Measurements from ENCODE around the gene IL10RB.
"Not testable (repeated sequence)": the region's sequence is repeated elsewhere in the genome, so short reads cannot be mapped to it uniquely, and the experiment has no call there.

IL10RB gene

GRCh38 chr21:33300701-33301631 is 34.8 kb downstream of the IL10RB start:
- in situ Hi-C loops (cut with MboI; ENCODE audit: low sequenced_read_pairs), result no loop called here

- in situ Hi-C loops (cut with MboI; ENCODE audit: low sequenced_read_pairs), result no loop called here
Observed at GRCh38 chr21:33301632-33302002, 35.5 kb downstream of the IL10RB start.

DNA sequence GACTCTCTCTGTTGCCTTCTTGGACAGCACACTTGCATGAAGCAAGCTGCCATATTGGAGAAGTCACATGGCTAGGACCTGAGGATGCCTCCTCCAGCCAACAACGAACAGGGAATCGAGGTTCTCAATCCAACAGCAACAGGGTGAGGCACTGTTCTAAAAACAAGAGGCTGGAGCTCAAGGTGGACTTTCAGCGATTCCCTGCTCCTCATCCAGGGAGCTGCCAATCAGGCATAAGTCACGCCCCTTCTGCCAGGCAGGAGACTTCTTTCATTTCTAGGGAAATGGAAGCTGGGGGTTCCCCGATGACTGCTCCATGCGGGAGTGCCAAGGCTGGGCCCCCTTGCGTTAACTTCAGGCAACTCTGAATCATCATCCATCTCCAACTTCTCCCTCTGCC is 35.9 kb downstream of the IL10RB start:
- in situ Hi-C loops (cut with MboI; ENCODE audit: low sequenced_read_pairs), result no loop called here

- in situ Hi-C loops (cut with MboI; ENCODE audit: low sequenced_read_pairs), result no loop called here
Observed at GRCh38 chr21:33302796-33303195, 36.6 kb downstream of the IL10RB start.

DNA sequence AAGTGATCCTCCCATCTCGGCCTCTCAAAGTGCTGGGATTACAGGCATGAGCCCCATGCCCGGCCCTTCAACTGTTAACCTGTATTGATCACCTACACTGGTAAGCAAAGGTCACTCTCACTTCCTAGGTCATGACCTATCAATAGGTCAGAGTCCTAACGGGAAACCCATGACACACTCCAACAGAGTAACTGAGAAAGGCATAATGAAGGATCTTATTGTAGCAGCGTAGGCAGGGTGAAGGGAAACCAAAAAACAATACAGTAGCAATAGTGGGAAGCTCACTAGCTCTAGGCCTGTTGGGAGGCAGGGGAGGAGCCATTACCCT is 39.1 kb downstream of the IL10RB start:
- in situ Hi-C loops (cut with MboI; ENCODE audit: low sequenced_read_pairs), result no loop called here

GRCh38 chr21:33305938-33306337 is 39.8 kb downstream of the IL10RB start:
- in situ Hi-C loops (cut with MboI; ENCODE audit: low sequenced_read_pairs), result no loop called here

GRCh38 chr21:33308586-33309490 is 42.7 kb downstream of the IL10RB start:
- in situ Hi-C loops (cut with MboI; ENCODE audit: low sequenced_read_pairs), result no loop called here

DNA sequence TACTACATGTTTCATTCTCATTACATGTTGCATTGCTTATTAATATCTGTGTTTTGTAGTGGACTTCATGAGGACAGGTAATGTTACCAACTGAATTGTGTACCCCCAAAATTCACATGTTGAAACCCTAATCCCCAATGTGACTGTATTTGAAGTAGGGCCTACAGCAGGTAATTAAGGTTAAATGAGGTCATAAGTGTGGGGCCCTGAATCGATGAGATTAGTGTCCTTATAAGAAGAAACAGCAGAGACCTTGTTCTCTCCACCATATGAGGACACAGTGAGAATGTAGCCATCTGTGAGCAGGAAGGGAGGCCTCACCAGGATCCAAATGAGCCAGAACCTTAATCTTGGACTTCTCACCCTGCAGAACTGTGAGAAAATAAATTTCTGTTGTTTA is 43.6 kb downstream of the IL10RB start:
- in situ Hi-C loops (cut with MboI; ENCODE audit: low sequenced_read_pairs), result no loop called here

GRCh38 chr21:33312121-33312520 is 46.0 kb downstream of the IL10RB start:
- in situ Hi-C loops (cut with MboI; ENCODE audit: low sequenced_read_pairs), result no loop called here

GRCh38 chr21:33313183-33313582 is 47.0 kb downstream of the IL10RB start:
- in situ Hi-C loops (cut with MboI; ENCODE audit: low sequenced_read_pairs), result no loop called here

DNA sequence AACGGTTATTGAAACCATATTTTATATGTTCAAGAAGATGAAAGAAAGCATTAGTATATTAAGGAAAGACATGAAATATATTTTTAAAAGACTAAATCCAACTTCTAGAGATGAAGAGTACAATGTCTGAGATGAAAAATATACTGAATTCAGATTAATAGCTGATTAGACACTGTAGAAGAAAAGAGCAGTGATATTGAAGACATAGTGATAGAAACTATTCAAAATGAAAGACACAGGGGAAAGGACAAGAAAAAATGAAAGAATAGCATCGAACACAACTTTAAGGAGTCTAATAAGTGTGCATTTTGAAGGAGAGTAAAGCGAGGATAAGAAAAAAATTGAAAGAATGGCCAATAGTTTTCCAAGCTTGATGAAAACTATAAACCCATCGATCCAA is 47.4 kb downstream of the IL10RB start:
- in situ Hi-C loops (cut with MboI; ENCODE audit: low sequenced_read_pairs), result no loop called here

GRCh38 chr21:33314111-33314510 is 47.9 kb downstream of the IL10RB start:
- in situ Hi-C loops (cut with MboI; ENCODE audit: low sequenced_read_pairs), result no loop called here

GRCh38 chr21:33315946-33316710 is 50.0 kb downstream of the IL10RB start:
- in situ Hi-C loops (cut with MboI; ENCODE audit: low sequenced_read_pairs), result no loop called here

DNA sequence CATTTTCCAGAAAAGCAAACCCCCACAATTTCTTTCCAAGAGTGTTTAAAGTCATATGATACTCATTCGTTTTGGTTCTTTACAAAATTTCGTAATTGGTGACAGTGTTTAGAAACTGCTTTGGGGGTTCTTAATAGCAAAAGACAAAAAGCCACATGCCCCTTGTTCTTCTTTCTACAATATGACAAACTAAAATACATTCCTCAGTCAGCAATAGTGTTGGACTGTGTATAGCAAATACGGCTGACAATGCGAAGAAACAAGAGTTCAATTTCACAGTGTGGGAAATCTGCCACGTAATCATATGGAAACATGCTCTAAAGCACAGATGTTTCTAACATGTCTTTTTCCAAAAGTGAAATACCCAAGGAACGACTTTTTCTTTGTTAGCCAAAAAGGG is 51.0 kb downstream of the IL10RB start:
- in situ Hi-C loops (cut with MboI; ENCODE audit: low sequenced_read_pairs), result no loop called here

DNA sequence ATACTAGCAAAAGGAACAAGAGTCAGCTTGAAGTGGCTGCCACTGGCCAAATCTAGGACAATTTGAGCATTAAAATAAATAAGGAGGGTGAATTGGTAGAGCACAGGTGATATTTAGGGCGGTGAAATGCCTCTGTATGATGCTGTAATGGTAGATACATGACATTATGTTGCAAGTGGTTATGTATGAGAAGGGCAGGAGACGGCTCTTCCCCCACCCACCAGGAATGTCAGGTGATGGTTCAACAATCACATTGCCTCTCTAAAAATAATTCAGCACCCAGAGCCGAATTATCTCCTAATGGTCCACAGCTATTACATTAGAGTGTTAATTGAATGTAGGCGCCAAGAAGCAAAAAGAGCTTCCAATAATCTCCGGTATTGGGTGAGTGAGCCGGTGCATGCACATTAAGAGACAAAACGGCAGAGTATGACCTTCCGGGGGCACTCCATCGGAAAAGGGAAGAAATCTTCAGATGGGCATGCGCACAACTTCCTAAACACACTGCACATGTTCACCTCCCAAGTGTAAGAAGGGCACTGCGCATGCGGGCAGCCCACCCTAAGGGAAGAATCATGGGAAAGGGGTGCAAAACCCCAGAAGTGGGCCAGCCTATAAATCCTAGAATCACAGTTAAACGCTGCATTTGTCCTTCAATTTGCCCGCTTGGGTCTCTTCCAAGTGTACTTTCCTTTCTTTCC is 51.8 kb downstream of the IL10RB start:
- in situ Hi-C loops (cut with MboI; ENCODE audit: low sequenced_read_pairs), result no loop called here

DNA sequence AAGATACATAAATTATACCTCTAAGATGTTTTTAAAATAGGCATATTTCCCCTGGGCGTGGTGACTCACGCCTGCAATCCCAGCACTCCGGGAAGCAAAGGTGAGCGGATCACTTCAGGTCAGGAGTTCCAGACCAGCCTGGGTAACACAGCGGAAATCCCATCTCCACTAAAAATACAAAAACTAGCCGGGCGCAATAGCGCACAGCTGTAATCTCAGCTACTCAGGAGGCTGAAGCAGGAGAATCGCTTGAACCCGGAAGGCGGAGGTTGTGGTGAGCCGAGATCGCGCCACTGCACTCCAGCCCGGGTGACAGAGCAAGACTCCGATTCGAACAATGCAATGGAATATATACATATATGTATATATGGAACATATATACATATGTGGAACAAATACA is 54.8 kb downstream of the IL10RB start:
- in situ Hi-C loops (cut with MboI; ENCODE audit: low sequenced_read_pairs), result not testable (repeated sequence)

DNA sequence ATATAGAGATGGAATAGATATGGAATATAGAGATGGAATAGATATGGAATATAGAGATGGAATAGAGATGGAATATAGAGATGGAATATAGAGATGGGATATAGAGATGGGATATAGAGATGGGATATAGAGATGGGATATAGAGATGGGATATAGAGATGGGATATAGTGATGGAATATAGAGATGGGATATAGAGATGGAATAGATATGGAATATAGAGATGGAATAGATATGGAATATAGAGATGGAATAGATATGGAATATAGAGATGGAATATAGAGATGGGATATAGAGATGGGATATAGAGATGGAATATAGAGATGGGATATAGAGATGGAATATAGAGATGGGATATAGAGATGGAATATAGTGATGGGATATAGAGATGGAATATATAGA is 57.4 kb downstream of the IL10RB start:
- in situ Hi-C loops (cut with MboI; ENCODE audit: low sequenced_read_pairs), result not testable (repeated sequence)

DNA sequence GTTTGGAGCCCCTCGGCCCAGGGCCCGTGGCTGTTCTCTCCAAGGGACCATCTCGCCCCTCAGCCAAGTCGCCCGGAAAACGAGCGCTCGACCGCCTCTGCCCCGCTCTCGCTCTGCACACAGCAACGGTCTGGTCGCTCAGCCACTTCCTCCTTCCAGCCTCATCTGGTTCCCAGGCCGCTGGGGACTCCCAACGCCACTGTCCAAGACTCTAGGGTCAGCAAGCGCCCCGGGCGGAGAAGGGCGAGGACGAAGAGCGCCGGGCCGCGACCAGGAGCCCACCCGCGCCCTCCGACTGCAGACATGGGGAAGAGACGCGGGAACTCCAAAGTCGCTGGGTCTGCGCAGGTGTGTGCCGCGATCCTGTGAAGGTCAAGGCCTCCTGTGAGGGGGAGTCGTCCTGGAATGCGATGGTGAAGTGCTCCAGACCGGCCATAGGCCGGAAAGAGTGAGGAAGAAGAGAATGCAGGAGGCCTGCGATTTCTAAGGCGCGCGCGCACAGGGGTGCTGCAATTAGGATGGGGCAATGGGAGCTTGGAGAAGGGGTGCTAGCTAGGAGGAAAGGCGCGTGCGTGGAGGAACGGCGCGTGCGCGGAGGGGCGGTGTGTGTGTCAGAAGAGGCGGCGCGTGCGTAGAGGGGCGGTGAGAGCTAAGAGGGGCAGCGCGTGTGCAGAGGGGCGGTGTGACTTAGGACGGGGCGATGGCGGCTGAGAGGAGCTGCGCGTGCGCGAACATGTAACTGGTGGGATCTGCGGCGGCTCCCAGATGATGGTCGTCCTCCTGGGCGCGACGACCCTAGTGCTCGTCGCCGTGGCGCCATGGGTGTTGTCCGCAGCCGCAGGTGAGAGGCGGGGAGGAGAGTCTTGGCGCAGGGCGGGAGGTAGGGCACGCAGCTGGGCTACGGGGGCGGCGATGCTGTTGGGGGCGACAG is 58.4 kb downstream of the IL10RB start, which contains the start of gene IFNAR1:
Gene IFNAR1, plus strand, starts transcription at position 680 of the 931 bp plus-strand sequence. Its CDS starts 86 bp downstream, at position 766.
- in situ Hi-C loops (cut with MboI; ENCODE audit: low sequenced_read_pairs), result no loop called here

Measured in HL-60/S4 treated with retinoic acid at 250 ng/mL for 4 days and 3 days (cell line).